Activated CD4-positive, alpha-beta T cell treated with anti-CD3 and anti-CD28 coated beads, Interleukin-2, amount 10 ng/mL, durations not matched to agents 24 days and 14 days (primary cell): Measurements from ENCODE around the gene ANKDD1B. TPM values are rescaled to one million over a fixed set of nuclear protein-coding genes. Genes with fewer than 3 reads are reported as not detected.

ENCODE experiments used
- DNase-seq: peaks from one replicate; pipeline ENCODE4 v3.0.0; 2022
- H3K27ac Mint-ChIP-seq: one replicate; pipeline ENCODE4 v1.8.0; 2022; ENCODE audit warnings: mild to moderate bottlenecking, mixed read lengths
- H3K27me3 Mint-ChIP-seq: one replicate; pipeline ENCODE4 v1.8.0; 2022; ENCODE audit warnings: mixed read lengths
- H3K36me3 Mint-ChIP-seq: one replicate; pipeline ENCODE4 v1.8.0; 2022; ENCODE audit warnings: low read depth, mild to moderate bottlenecking, mixed read lengths
- H3K4me1 Mint-ChIP-seq: one replicate; pipeline ENCODE4 v1.8.0; 2021; ENCODE audit warnings: mixed read lengths
- H3K4me3 Mint-ChIP-seq: one replicate; pipeline ENCODE4 v1.8.0; 2022; ENCODE audit warnings: mild to moderate bottlenecking, moderate library complexity, mixed read lengths
- H3K9me3 Mint-ChIP-seq: one replicate; pipeline ENCODE4 v1.8.0; 2021; ENCODE audit warnings: mixed read lengths
- intact Hi-C: fragments of 100-400 bp; cut with micrococcal nuclease; formaldehyde crosslinking; loops from one replicate; pipeline ENCODE4 v1.15.1; 2023
- total RNA-seq: library from RNA; stranded (reverse); gene quantifications from 2 replicates; pipeline ENCODE4 v1.2.3, GENCODE V29; 2022

The ANKDD1B gene
- total RNA-seq, 1 donor from 2014 or later: 0.40 TPM

DNA sequence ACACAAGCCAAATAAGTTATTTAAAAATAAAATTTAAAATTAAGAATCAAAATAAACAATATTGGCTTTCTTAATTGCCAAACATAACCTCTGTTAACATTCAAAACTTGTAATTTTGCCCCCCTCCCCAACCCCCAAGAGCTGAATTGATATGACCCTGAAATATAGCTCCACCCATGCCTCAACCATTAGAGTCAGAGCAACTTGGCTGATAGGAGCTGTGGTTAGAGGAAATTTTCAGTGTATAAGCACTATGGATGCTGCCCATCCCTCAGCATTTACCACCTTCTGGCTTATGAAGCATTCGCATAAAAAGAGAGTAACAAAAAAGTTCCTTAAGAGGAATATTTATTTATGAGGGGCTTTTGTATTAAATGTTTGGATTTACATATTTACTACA is 99.9 kb downstream of the ANKDD1B start:
- Mint-ChIP-seq H3K4me3 (no peak overlapping the region), H3K27me3 (no peaks in the 10 kb centered on the region), H3K9me3 (no peaks in the 10 kb centered on the region), H3K36me3 (peaks cover 40% of the 10 kb centered on the region), H3K27ac (no peak overlapping the region), H3K4me1 (peaks cover 37% of the 10 kb centered on the region)
- no peak for DNase-seq
- intact Hi-C loops: loop anchor here (10.0 kb wide), 1 partner anchor 656 kb away; the partner anchor contains the start of gene GCNT4

DNA sequence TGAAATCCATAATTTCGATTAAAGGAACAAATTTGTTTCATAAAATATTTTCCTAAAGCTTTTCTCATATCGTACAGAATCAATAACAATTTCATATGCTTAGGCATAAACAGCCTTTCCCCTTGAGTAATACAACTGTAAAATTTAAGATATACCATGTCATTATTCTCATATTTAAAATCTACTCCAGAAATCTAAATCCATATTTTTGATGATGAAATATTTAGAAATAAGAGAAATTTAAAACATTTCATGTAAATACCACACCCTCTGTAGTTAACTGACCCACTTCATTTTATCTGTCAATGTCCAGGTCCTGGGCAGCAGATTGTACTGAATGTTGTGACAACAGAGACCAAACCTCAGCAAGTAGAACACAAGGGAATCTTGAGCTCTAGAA is 100.8 kb downstream of the ANKDD1B start:
- no peak overlapping the region for H3K4me3 Mint-ChIP-seq
- no peaks in the 10 kb centered on the region for H3K9me3 Mint-ChIP-seq
- intact Hi-C loops: loop anchor here (10.0 kb wide), 1 partner anchor 657 kb away; the partner anchor contains the start of gene GCNT4
- peaks cover 40% of the 10 kb centered on the region for H3K4me1 Mint-ChIP-seq
- H3K27ac Mint-ChIP-seq: no peak overlapping the region
- no peak for DNase-seq
- H3K27me3 Mint-ChIP-seq: no peaks in the 10 kb centered on the region
- peaks cover 42% of the 10 kb centered on the region for H3K36me3 Mint-ChIP-seq

DNA sequence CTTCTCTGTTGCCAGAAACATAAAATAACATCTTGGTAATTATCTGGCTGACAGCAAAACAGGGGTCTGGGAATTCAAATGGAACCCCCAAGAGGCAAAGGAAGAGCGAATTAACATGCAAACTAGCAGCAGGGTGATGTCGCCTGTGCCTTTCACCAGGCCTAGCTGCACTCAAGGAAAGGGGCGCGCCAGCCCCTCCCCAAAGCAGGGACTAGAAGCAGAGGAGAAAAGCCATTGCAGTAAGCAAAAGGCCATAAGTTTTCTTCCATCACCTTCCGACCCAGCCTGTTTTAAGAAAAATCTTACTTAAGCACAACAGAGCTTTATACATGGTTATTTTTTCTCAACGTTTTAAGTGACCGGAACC is 105.4 kb downstream of the ANKDD1B start:
- Mint-ChIP-seq H3K27ac (peak overlapping the region; percentile 100), H3K4me3 (peak overlapping the region; percentile 100), H3K27me3 (peaks cover 7% of the 10 kb centered on the region), H3K9me3 (no peaks in the 10 kb centered on the region), H3K36me3 (peaks cover 27% of the 10 kb centered on the region), H3K4me1 (peaks cover 29% of the 10 kb centered on the region)
- intact Hi-C loops: loop anchor here (1.0 to 10.0 kb wide), 10 partner anchors 47 to 1139 kb away; partner anchors contain the start of genes ANKRD31, CERT1, GCNT4 and POLK
- DNase-seq: no peak

DNA sequence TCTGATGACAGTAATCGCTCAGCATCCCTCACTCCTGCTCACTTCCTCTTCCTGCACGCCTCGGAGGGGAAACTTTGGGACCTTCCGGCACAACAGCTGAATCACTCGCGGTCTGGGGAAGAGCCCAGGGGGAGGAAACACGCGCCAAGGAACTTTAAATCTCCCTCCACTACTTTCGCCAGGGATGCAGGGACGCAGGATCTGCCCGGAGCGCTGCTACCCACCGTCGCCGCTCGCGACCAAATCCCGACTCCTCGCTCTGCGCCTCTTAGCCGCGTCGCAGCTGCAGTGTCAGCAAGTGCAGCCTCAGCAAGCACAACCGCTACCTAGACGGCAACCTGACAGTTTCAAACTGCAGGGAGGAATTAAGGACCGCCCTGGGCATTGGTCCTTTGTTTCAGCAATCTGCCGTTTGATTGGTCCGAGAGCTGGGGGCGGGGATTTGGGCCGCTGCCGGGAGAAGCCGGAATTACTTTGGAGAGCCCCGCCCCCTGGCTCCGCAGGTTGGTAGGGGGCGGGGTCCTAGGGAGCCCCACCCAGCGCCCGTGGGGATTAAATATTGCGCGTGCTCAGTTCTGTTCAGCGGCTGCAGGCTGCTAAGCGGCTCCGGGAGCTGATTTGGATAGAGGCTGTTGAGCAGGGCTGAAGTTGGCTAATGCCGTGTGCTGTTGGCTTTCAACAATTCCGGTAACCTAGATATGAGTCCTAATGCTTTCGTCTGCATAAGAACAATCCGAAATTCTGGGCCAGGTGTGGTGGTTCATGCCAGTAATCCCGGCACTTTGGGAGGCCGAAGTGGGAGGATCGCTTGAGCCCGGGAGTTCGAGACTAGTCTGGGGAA is 106.0 kb downstream of the ANKDD1B start, which contains the start of gene POC5:
Gene POC5 (minus strand): TSS at position 356 of the 841 bp plus-strand sequence. CDS start 4,500 bp downstream, outside the sequence.
- Mint-ChIP-seq H3K4me3 (peak within 1 kb of the TSS; percentile 100), H3K36me3 (peaks cover 23% of the 10 kb centered on the region), H3K9me3 (no peaks in the 10 kb centered on the region), H3K27ac (peak within 1 kb of the TSS; percentile 100), H3K4me1 (peaks cover 29% of the 10 kb centered on the region), H3K27me3 (peaks cover 7% of the 10 kb centered on the region)
- intact Hi-C loops: loop anchor here (1.0 to 10.0 kb wide), 10 partner anchors 48 to 1140 kb away; partner anchors contain the start of genes ANKRD31, CERT1, GCNT4 and POLK
- peak; percentile 99 for DNase-seq

DNA sequence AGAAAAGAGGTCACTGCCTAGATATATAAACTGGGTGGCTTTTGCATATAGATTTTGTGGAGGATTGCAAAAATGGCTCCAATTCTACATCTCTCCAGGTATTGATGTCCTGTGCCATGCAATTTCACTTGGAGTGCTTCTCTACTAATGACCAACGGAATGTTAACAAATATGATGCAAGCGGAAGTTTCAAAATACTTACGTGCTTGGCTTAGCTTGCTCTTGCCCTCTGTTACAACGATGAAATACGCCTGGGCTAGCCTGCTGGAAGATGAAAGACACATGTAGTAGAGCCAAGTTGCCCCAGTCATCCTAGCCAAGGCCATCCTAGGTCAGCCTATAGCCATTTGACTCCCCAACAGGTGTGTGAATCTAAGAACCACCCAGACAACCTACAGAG is 109.6 kb downstream of the ANKDD1B start:
- intact Hi-C loops: no loop called here
- Mint-ChIP-seq H3K27me3 (peaks cover 11% of the 10 kb centered on the region), H3K27ac (no peak overlapping the region), H3K4me1 (peaks cover 6% of the 10 kb centered on the region), H3K36me3 (peaks cover 4% of the 10 kb centered on the region), H3K9me3 (peaks cover 9% of the 10 kb centered on the region), H3K4me3 (no peak overlapping the region)
- DNase-seq: peak; percentile 38

Other genes starting within 250 kb of the ANKDD1B start
- gene CERT1, start 99.8 kb upstream of the ANKDD1B start, total RNA-seq: 46.4 and 49.2 TPM in 2 replicates
- 40.4 and 41.6 TPM in 2 replicates for gene POLK, start 99.6 kb upstream of the ANKDD1B start, total RNA-seq
- gene POC5, start 106.0 kb downstream of the ANKDD1B start, total RNA-seq: 20.8 and 21.3 TPM in 2 replicates